G401 (cell line): ENCODE results near the gene CENPT. TPM values are rescaled to one million over a fixed set of nuclear protein-coding genes. Genes with fewer than 3 reads are reported as not detected.

ENCODE experiments used
- DNase-seq: peaks from one replicate; pipeline ENCODE4 v3.0.0-alpha.2; 2015; ENCODE audit warnings: low spot score
- in situ Hi-C: cut with HindIII; loops from 2 replicates; pipeline ENCODE4 v1.10.0; 2016; ENCODE audit warnings: low sequenced_read_pairs, mixed read lengths
- total RNA-seq: library from RNA; depleted of rRNA; stranded (reverse); fragments of >200 nt; shearing (Covaris generic); gene quantifications from 2 replicates; pipeline ENCODE4 v1.2.3, GENCODE V29; 2014; rRNA removed

The CENPT gene
- total RNA-seq, 1 experiment from 2014 or later, result 27.6 TPM

- in situ Hi-C loops, result no loop called here
- no peak for DNase-seq
Measured at GRCh38 chr16:67786491-67786890, 61.0 kb downstream of the CENPT start.

- no peak for DNase-seq
- in situ Hi-C loops, result no loop called here
Measured at GRCh38 chr16:67783353-67783725, 64.2 kb downstream of the CENPT start.

- in situ Hi-C loops, result no loop called here
- no peak for DNase-seq
Measured at GRCh38 chr16:67782567-67783352, 64.7 kb downstream of the CENPT start.

GRCh38 chr16:67781565-67781921 lies 66.0 kb downstream of the CENPT start:
- in situ Hi-C loops, result no loop called here

GRCh38 chr16:67780847-67781564 lies 66.5 kb downstream of the CENPT start:
- no peak for DNase-seq
- in situ Hi-C loops, result no loop called here

More at GRCh38 chr16:67781565-67781921, 66.0 kb downstream of the CENPT start:
- no peak for DNase-seq

- in situ Hi-C loops, result no loop called here
- DNase-seq, result no peak
Measured at GRCh38 chr16:67779256-67780014, 68.1 kb downstream of the CENPT start.

Other genes starting within 250 kb of the CENPT start
- 4.1 and 10.7 TPM in 2 replicates for gene CARMIL2, start 202.5 kb downstream of the CENPT start, total RNA-seq
- 27.1 and 33.2 TPM in 2 replicates for gene ACD, start 187.4 kb downstream of the CENPT start, total RNA-seq
- 6.6 and 13.5 TPM in 2 replicates for gene PARD6A, start 186.7 kb downstream of the CENPT start, total RNA-seq
- 2.1 and 5.6 TPM in 2 replicates for gene ENKD1, start 180.9 kb downstream of the CENPT start, total RNA-seq
- not detected in 2 replicates for gene C16orf86, start 180.9 kb downstream of the CENPT start, total RNA-seq
- gene GFOD2, start 128.4 kb downstream of the CENPT start, total RNA-seq, result 26.2 TPM in 2 replicates
- 3.0 and 5.9 TPM in 2 replicates for gene RANBP10, start 41.1 kb downstream of the CENPT start, total RNA-seq
- gene TSNAXIP1, start 40.8 kb downstream of the CENPT start, total RNA-seq, result 0.49 and 0.95 TPM in 2 replicates
- 38.6 and 50.8 TPM in 2 replicates for gene THAP11, start 5.4 kb downstream of the CENPT start, total RNA-seq
- gene NUTF2, start 760 bp downstream of the CENPT start, total RNA-seq, result 419 and 444 TPM in 2 replicates
- gene EDC4, start 25.4 kb upstream of the CENPT start, total RNA-seq, result 40.0 and 80.9 TPM in 2 replicates
- gene NRN1L, start 37.2 kb upstream of the CENPT start, total RNA-seq, result not detected in 2 replicates
- gene PSKH1, start 45.6 kb upstream of the CENPT start, total RNA-seq, result 34.4 and 40.8 TPM in 2 replicates
- 0.18 TPM in 1 of 2 replicates, not detected in the other for gene CTRL, start 84.2 kb upstream of the CENPT start, total RNA-seq
- 17.1 and 26.2 TPM in 2 replicates for gene PSMB10, start 89.2 kb upstream of the CENPT start, total RNA-seq
- gene LCAT, start 96.4 kb upstream of the CENPT start, total RNA-seq, result 6.0 and 8.1 TPM in 2 replicates
- gene SLC12A4, start 120.9 kb upstream of the CENPT start, total RNA-seq, result 30.0 and 46.2 TPM in 2 replicates
- gene DPEP3, start 132.8 kb upstream of the CENPT start, total RNA-seq, result not detected in 2 replicates
- 0.31 TPM in 1 of 2 replicates, not detected in the other for gene DPEP2, start 151.8 kb upstream of the CENPT start, total RNA-seq
- not detected in 2 replicates for gene DPEP2NB, start 168.2 kb upstream of the CENPT start, total RNA-seq
- gene DDX28, start 175.5 kb upstream of the CENPT start, total RNA-seq, result 49.0 and 63.4 TPM in 2 replicates
- 17.0 and 19.3 TPM in 2 replicates for gene DUS2, start 175.6 kb upstream of the CENPT start, total RNA-seq
- gene NFATC3, start 237.7 kb upstream of the CENPT start, total RNA-seq, result 16.3 and 26.9 TPM in 2 replicates